IPS-18c (cell line): Measurements from ENCODE around the gene DYSF.

Experiments used
- H3K4me3 ChIP-seq: 2 replicates; pipeline ENCODE4 v1.7.0; 2013; ENCODE audit warnings: low read depth, mild to moderate bottlenecking, low read length, moderate library complexity; ENCODE audit not compliant: insufficient read depth
- H3K9me3 ChIP-seq: one replicate; pipeline ENCODE4 v1.6.1; 2013; ENCODE audit warnings: mild to moderate bottlenecking, low read length, moderate library complexity; ENCODE audit not compliant: control insufficient read depth, insufficient read depth

Gene DYSF

GRCh38 chr2:71728036-71728435, 274.7 kb downstream of the DYSF start:
- peaks cover 2% of the 10 kb centered on the region for H3K9me3 ChIP-seq
- no peak overlapping the region for H3K4me3 ChIP-seq

GRCh38 chr2:71730785-71731383, 277.5 kb downstream of the DYSF start:
- Histone ChIP-seq H3K9me3 (no peaks in the 10 kb centered on the region), H3K4me3 (no peak overlapping the region)

- H3K4me3 ChIP-seq = no peak overlapping the region
- H3K9me3 ChIP-seq = no peaks in the 10 kb centered on the region
These were observed 281.3 kb downstream of the DYSF start for GRCh38 chr2:71734620-71735019.

- Histone ChIP-seq H3K9me3 (no peaks in the 10 kb centered on the region), H3K4me3 (no peak overlapping the region)
These were observed 282.3 kb downstream of the DYSF start for GRCh38 chr2:71735676-71736075.
